Esophagus muscularis mucosa (tissue), 4 donors: ENCODE measurements around the gene B4GALT1. TPM values are rescaled to one million over a fixed set of nuclear protein-coding genes. Genes with fewer than 3 reads are reported as not detected.

Source experiments
- small RNA-seq, 3 donors: library from RNA; depleted of rRNA; stranded (forward); fragments of <200 nt; gene quantifications; one replicate each; pipeline ENCODE3, GENCODE V24; 2016
- total RNA-seq, 4 donors: library from RNA; depleted of rRNA; stranded (reverse); fragments of >200 nt; gene quantifications; one replicate each; pipeline versions ENCODE4 v1.1.0 to v1.2.1, GENCODE V29; 2016

The B4GALT1 gene
- total RNA-seq, 4 donors from 2014 or later = 24.5 to 39.6 (median 37.8) TPM

Small RNA genes lying within 50 kb of the gene (small RNA-seq; reads per million reads assigned to genes)
- 0 reads per million in 3 donors for gene RNU4ATAC15P

Other genes with a start within 250 kb of the B4GALT1 start
- 10 to 100 TPM; 20.6 to 33.2 (median 23.3) TPM for gene APTX, start 165.7 kb downstream of the B4GALT1 start, total RNA-seq
- gene DNAJA1, start 142.1 kb downstream of the B4GALT1 start, total RNA-seq = 100 to 1,000 TPM in 1 of 4 donors, 10 to 100 TPM in 3; 60.9 to 102 (median 71.1) TPM
- gene SMU1, start 90.7 kb downstream of the B4GALT1 start, total RNA-seq = 10 to 100 TPM; 17.8 to 22.6 (median 19.6) TPM
- gene SPINK4, start 72.8 kb upstream of the B4GALT1 start, total RNA-seq = not detected
- 100 to 1,000 TPM; 108 to 154 (median 126) TPM for gene BAG1, start 97.4 kb upstream of the B4GALT1 start, total RNA-seq
- gene CHMP5, start 97.7 kb upstream of the B4GALT1 start, total RNA-seq = 10 to 100 TPM; 48.0 to 77.2 (median 65.2) TPM
- 10 to 100 TPM; 32.1 to 49.4 (median 36.9) TPM for gene NFX1, start 123.2 kb upstream of the B4GALT1 start, total RNA-seq
- 1 to 10 TPM in 3 of 4 donors, under 1 TPM in 1; 0.33 to 1.8 (median 1.4) TPM for gene AQP7, start 235.2 kb upstream of the B4GALT1 start, total RNA-seq